WERI-Rb-1 (cell line): Measurements from ENCODE around the gene SLC22A1.
"Not testable (repeated sequence)": the region's sequence is repeated elsewhere in the genome, so short reads cannot be mapped to it uniquely, and the experiment has no call there.

Experiments used
- DNase-seq: peaks from one replicate; pipeline ENCODE4 v3.0.0-alpha.2; 2020
- H3K27ac ChIP-seq: fragments of 250-450 bp; sonication (Bioruptor Pico); 2 replicates; pipeline ENCODE4 v1.5.1; 2020; ENCODE audit warnings: mild to moderate bottlenecking, moderate library complexity
- H3K27me3 ChIP-seq: fragments of 250-450 bp; sonication (Bioruptor Pico); 2 replicates; pipeline ENCODE4 v1.5.1; 2021; ENCODE audit warnings: mild to moderate bottlenecking, low read depth, moderate library complexity; ENCODE audit not compliant: insufficient read depth, severe bottlenecking
- H3K36me3 ChIP-seq: fragments of 250-450 bp; sonication (Bioruptor Pico); 2 replicates; pipeline ENCODE4 v1.5.1; 2020; ENCODE audit warnings: mild to moderate bottlenecking, moderate library complexity
- H3K4me3 ChIP-seq: 2 replicates; pipeline ENCODE4 v1.5.1; 2011; ENCODE audit warnings: low read depth, mild to moderate bottlenecking, control low read depth, low read length
- H3K9me3 ChIP-seq: fragments of 250-450 bp; sonication (Bioruptor Pico); 2 replicates; pipeline ENCODE4 v1.5.1; 2021; ENCODE audit warnings: mild to moderate bottlenecking, moderate library complexity; ENCODE audit not compliant: severe bottlenecking
- CTCF ChIP-seq: IDR thresholded peaks from 2 replicates; pipeline ENCODE4 v1.5.1; 2011; ENCODE audit warnings: low read depth, mild to moderate bottlenecking, control low read depth, inconsistent platforms, low read length

SLC22A1 gene

GRCh38 chr6:160088784-160089533, 32.7 kb upstream of the SLC22A1 start:
- Histone ChIP-seq H3K27me3 (no peaks in the 10 kb centered on the region), H3K27ac (no peak overlapping the region), H3K36me3 (peaks cover 55% of the 10 kb centered on the region), H3K9me3 (no peaks in the 10 kb centered on the region), H3K4me3 (no peak overlapping the region)
- no peak for TF ChIP-seq CTCF
- DNase-seq = no peak

- Histone ChIP-seq H3K9me3 (no peaks in the 10 kb centered on the region), H3K36me3 (peaks cover 58% of the 10 kb centered on the region), H3K27me3 (no peaks in the 10 kb centered on the region), H3K4me3 (no peak overlapping the region), H3K27ac (no peak overlapping the region)
- no peak for TF ChIP-seq CTCF
- DNase-seq = no peak
Observed at GRCh38 chr6:160089534-160089897, 32.1 kb upstream of the SLC22A1 start.

GRCh38 chr6:160090442-160091239, 31.0 kb upstream of the SLC22A1 start:
- H3K9me3 ChIP-seq, H3K27me3 ChIP-seq, DNase-seq, H3K27ac ChIP-seq, H3K4me3 ChIP-seq: not testable (repeated sequence)
- H3K36me3 ChIP-seq = peaks cover 49% of the 10 kb centered on the region

GRCh38 chr6:160092176-160092575, 29.4 kb upstream of the SLC22A1 start:
- not testable (repeated sequence) for DNase-seq, H3K4me3 ChIP-seq, H3K27me3 ChIP-seq, H3K27ac ChIP-seq, H3K9me3 ChIP-seq
- peaks cover 59% of the 10 kb centered on the region for H3K36me3 ChIP-seq

GRCh38 chr6:160092602-160093001, 29.0 kb upstream of the SLC22A1 start:
- Histone ChIP-seq H3K36me3 (peaks cover 59% of the 10 kb centered on the region), H3K4me3 (no peak overlapping the region), H3K9me3 (no peaks in the 10 kb centered on the region), H3K27ac (no peak overlapping the region), H3K27me3 (no peaks in the 10 kb centered on the region)
- TF ChIP-seq CTCF = no peak
- DNase-seq = no peak

GRCh38 chr6:160093061-160093460, 28.6 kb upstream of the SLC22A1 start:
- TF ChIP-seq CTCF = no peak
- no peak overlapping the region for H3K4me3 ChIP-seq
- no peak overlapping the region for H3K27ac ChIP-seq
- peaks cover 59% of the 10 kb centered on the region for H3K36me3 ChIP-seq
- H3K9me3 ChIP-seq = no peaks in the 10 kb centered on the region
- no peaks in the 10 kb centered on the region for H3K27me3 ChIP-seq
- no peak for DNase-seq
